Osteoblast (primary cell): Measurements from ENCODE around the gene CCDC146. TPM values are rescaled to one million over a fixed set of nuclear protein-coding genes. Genes with fewer than 3 reads are reported as not detected.
"Not testable (repeated sequence)": the region's sequence is repeated elsewhere in the genome, so short reads cannot be mapped to it uniquely, and the experiment has no call there.

Experiments
- DNase-seq: peaks from one replicate; pipeline ENCODE4 v3.0.0; 2011; ENCODE audit warnings: low spot score, mixed read lengths; ENCODE audit not compliant: insufficient read length; ENCODE audit errors: missing footprints
- H2AFZ ChIP-seq: 2 replicates; pipeline ENCODE4 v1.6.0; 2011; ENCODE audit warnings: mild to moderate bottlenecking, low read length
- H3K27ac ChIP-seq: 2 replicates; pipeline ENCODE4 v1.5.1; 2011; ENCODE audit warnings: mild to moderate bottlenecking, low read depth, low read length, moderate library complexity
- H3K27me3 ChIP-seq: 2 replicates; pipeline ENCODE4 v1.6.0; 2012; ENCODE audit warnings: mild to moderate bottlenecking, control low read depth, inconsistent platforms, low read length, moderate library complexity; ENCODE audit not compliant: insufficient read depth
- H3K36me3 ChIP-seq: 2 replicates; pipeline ENCODE4 v1.5.1; 2011; ENCODE audit warnings: mild to moderate bottlenecking, low read length, control low read depth, moderate library complexity; ENCODE audit not compliant: insufficient read depth
- H3K4me1 ChIP-seq: 2 replicates; pipeline ENCODE4 v1.5.1; 2011; ENCODE audit warnings: mild to moderate bottlenecking, low read length, control low read depth, moderate library complexity; ENCODE audit not compliant: insufficient read depth
- H3K4me2 ChIP-seq: 2 replicates; pipeline ENCODE4 v1.6.0; 2011; ENCODE audit warnings: mild to moderate bottlenecking, low read length; ENCODE audit not compliant: insufficient read depth
- H3K4me3 ChIP-seq: fragments of 200-600 bp; sonication (generic); 3 replicates; pipeline ENCODE4 v1.5.1; 2012; ENCODE audit warnings: mild to moderate bottlenecking, low read length, inconsistent platforms; ENCODE audit not compliant: insufficient read depth
- H3K79me2 ChIP-seq: 2 replicates; pipeline ENCODE4 v1.6.0; 2012; ENCODE audit warnings: mild to moderate bottlenecking, low read length, control low read depth, inconsistent platforms; ENCODE audit not compliant: insufficient read depth
- H3K9me3 ChIP-seq: 2 replicates; pipeline ENCODE4 v1.5.1; 2011; ENCODE audit warnings: low read depth, low read length, control low read depth
- H4K20me1 ChIP-seq: 2 replicates; pipeline ENCODE4 v1.6.0; 2012; ENCODE audit warnings: mild to moderate bottlenecking, low read length, control low read depth; ENCODE audit not compliant: insufficient read depth
- total RNA-seq: library from RNA; depleted of rRNA; stranded (reverse); fragments of >200 nt; gene quantifications from 2 replicates; pipeline ENCODE4 v1.2.3, GENCODE V29; 2012
- TF ChIP-seq, protein P1 (sequence below): IDR thresholded peaks from 2 replicates; pipeline ENCODE4 v1.5.1; 2011; ENCODE audit warnings: mild to moderate bottlenecking, low read depth, low read length, moderate library complexity; ENCODE audit errors: extremely low read depth

CCDC146 gene
- total RNA-seq, 1 donor, result 5.1 TPM

DNA sequence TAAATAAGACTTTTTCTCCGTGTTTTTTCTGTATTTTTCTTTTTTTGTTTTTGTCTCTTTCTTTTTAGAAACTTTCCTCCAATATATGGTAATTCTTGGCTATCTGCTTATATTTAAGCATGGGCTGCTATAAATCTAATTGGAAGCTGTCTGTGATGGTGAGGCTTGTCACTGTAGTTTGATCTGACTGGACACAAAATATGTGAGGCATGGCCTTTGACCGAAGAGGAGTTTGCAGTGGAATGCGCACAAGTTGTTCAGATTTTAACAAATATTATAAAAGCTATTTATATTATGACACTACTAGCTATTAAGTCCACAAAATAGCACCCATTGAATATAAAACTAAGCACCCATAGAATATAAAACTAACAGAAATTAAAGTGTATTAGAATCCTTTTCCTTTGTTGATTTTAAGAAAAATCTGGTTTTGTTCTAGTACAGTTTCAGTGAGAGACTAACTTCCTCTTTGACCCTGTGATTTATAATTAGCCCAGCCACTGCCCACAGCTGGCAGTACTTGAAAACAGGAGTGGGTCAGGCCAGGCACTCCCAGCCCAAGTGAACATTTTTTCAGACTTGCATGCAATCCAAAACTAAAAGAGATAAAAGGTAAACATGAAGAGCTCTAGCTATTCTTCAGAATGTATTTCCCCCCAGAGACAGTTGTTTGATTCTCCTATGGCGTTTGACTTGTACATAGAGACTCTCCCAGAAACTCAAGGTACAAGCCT is 147.1 kb downstream of the CCDC146 start:
- H3K4me1 ChIP-seq, result no peaks in the 10 kb centered on the region
- H3K4me2 ChIP-seq, result no peak overlapping the region
- peak; percentile 34 for DNase-seq
- TF ChIP-seq, protein P1, sequence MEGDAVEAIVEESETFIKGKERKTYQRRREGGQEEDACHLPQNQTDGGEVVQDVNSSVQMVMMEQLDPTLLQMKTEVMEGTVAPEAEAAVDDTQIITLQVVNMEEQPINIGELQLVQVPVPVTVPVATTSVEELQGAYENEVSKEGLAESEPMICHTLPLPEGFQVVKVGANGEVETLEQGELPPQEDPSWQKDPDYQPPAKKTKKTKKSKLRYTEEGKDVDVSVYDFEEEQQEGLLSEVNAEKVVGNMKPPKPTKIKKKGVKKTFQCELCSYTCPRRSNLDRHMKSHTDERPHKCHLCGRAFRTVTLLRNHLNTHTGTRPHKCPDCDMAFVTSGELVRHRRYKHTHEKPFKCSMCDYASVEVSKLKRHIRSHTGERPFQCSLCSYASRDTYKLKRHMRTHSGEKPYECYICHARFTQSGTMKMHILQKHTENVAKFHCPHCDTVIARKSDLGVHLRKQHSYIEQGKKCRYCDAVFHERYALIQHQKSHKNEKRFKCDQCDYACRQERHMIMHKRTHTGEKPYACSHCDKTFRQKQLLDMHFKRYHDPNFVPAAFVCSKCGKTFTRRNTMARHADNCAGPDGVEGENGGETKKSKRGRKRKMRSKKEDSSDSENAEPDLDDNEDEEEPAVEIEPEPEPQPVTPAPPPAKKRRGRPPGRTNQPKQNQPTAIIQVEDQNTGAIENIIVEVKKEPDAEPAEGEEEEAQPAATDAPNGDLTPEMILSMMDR, result no peak
- H4K20me1 ChIP-seq, result no peaks in the 10 kb centered on the region
- H3K4me3 ChIP-seq, result no peak overlapping the region
- no peak overlapping the region for H2AFZ ChIP-seq
- H3K9me3 ChIP-seq, result no peaks in the 10 kb centered on the region
- no peaks in the 10 kb centered on the region for H3K27me3 ChIP-seq
- no peaks in the 10 kb centered on the region for H3K79me2 ChIP-seq
- no peak overlapping the region for H3K27ac ChIP-seq
- H3K36me3 ChIP-seq, result no peaks in the 10 kb centered on the region

DNA sequence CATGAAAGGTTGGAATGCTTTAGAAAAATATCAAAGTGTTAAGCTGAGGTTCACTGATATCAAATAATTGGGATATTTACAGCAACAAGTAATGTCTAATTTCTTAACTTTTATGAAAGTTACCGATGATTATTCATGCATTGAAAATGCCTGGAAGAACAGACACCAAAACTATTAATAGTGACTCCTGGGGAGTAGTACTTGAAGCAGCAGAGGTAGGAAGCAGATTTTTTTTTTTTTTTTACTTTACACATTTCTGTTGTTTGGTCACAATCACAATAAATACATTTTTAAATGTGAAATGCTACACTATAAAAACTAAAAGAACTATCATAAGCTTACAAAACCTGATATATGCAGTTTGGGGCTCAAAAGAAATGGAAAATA is 147.7 kb downstream of the CCDC146 start:
- H3K27me3 ChIP-seq, result no peaks in the 10 kb centered on the region
- H4K20me1 ChIP-seq, result no peaks in the 10 kb centered on the region
- no peak overlapping the region for H3K4me2 ChIP-seq
- no peaks in the 10 kb centered on the region for H3K36me3 ChIP-seq
- H3K79me2 ChIP-seq, result no peaks in the 10 kb centered on the region
- H3K4me1 ChIP-seq, result no peaks in the 10 kb centered on the region
- no peak overlapping the region for H2AFZ ChIP-seq
- no peak for DNase-seq
- H3K9me3 ChIP-seq, result no peaks in the 10 kb centered on the region
- no peak overlapping the region for H3K27ac ChIP-seq
- TF ChIP-seq, protein P1, result no peak
- H3K4me3 ChIP-seq, result no peak overlapping the region

DNA sequence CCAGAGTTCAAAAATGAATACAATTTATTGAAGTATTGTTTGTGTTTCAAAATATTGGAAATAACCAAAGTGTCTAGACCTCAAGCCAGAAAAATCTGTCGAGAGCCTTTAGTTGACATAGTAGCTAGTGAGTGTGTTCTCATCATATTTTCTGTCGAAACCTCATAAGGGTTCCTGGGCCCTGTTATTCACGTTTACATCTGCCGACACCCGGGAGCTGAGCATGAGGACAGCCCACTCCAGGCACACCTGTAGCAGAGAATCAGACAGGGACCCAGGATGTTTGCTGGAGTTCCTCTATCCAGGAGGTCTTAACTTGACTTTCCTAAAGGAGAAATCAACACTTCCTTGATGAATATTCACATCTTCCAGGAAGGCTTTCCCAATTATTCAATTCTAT is 149.4 kb downstream of the CCDC146 start:
- Histone ChIP-seq H3K27ac (no peak overlapping the region), H3K36me3 (no peaks in the 10 kb centered on the region), H3K4me1 (no peaks in the 10 kb centered on the region), H3K9me3 (no peaks in the 10 kb centered on the region), H3K4me3 (no peak overlapping the region), H3K79me2 (no peaks in the 10 kb centered on the region), H3K27me3 (no peaks in the 10 kb centered on the region), H4K20me1 (no peaks in the 10 kb centered on the region), H3K4me2 (no peak overlapping the region), H2AFZ (no peak overlapping the region)
- TF ChIP-seq, protein P1, result no peak
- DNase-seq, result no peak

DNA sequence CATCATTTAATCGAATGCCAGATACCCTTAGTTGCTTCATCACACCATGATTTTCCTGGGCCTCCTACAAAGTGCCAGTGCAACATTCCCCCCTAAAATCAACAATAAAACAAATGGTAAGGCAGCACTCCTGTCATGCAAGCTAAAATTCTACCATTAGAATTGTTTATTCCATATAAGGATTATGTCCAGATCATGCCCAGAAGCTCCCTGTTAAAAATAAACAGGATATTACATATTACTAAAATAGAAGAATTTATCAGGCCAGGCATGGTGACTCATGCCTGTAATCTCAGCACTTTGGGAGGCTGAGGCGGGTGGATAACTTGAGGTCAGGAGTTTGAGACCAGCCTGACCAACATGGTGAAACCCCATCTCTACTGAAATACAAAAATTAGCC is 153.2 kb downstream of the CCDC146 start:
- H3K79me2 ChIP-seq, H3K27ac ChIP-seq, H3K4me1 ChIP-seq, H3K4me2 ChIP-seq, H3K9me3 ChIP-seq, H3K36me3 ChIP-seq, H3K4me3 ChIP-seq, H2AFZ ChIP-seq, H3K27me3 ChIP-seq, DNase-seq, H4K20me1 ChIP-seq: not testable (repeated sequence)
